CD1c-positive myeloid dendritic cell (primary cell): ENCODE data around the gene AMZ1.

Experiments used
- DNase-seq: peaks from one replicate; pipeline ENCODE4 v3.0.0-alpha.2; 2016; ENCODE audit errors: extremely low spot score

The AMZ1 gene

DNA sequence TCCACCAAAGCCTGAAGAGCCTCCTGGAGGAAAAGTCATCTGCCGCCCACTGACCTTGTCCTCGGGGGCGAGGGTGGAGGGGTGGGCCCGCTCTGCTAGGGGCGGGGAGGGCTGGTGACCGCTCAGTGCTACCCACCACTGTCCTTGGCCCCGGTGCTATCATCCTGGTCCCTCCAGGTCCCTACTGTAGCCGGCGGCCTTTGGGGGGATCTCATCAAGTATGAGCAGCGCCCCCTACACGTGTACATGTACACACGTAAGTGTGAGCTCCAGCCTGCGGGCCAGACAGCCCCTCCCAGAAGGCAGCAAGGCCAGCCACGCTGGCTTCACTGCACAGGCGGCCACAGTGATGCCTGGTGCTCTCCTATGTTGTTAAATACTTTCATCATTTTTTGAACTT lies 36.7 kb upstream of the AMZ1 start:
- DNase-seq = no peak

DNA sequence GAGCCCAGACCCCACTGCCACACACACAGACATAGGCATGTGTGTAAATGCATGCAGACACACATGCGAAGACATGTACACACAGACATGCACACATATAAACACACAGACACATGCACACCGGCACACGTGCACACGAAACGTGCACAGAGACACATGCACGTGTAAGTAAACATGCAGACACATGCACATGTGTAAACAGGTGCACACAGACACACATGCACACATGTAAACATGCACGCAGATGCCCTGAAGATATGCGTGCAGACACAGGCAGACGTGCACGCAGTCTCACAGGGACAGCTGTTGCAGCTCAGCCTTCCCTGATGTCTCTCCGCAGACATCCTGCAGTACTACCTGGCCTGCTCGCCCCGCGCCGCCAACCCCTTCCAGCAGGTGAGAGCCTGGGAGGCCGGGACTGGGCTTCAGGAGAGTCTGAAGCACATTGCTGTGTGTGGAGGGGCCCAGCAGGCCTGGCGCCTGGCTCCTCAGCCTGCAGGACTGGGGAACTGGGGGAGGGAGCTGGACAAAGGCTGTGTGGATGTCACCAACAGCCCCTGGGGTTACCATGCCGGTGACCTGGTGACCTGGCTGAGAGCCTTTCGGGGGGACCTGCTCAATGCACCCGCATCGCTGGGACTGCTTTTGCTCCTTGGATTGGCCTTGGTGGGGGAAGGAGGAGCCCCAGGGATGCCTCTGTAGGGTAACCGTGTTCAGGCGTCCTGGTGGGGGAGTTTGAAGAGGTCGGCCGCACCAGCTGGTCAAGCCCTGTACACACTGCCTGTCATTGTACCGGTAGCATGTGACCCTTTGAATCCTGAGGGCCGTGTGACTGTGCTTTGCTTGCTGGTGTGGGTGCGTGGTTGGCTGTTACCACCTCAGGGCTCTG lies 35.9 kb upstream of the AMZ1 start:
- no peak for DNase-seq

DNA sequence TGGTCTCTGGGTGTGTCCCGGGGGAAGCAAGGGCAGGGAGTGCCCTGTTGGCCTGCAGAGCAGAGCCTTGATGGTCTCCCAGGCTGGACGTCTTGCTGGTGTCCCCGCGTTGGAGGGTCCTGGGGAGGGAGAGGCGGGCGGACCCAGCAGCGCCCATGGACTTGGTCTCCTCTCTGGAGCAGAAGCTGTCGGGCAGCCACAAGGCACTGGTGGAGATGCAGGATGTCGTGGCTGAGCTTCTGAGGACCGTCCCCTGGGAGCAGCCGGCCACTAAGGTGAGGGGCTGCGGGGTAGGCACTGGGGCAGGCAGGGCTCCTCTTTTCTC lies 35.3 kb upstream of the AMZ1 start:
- DNase-seq = no peak

DNA sequence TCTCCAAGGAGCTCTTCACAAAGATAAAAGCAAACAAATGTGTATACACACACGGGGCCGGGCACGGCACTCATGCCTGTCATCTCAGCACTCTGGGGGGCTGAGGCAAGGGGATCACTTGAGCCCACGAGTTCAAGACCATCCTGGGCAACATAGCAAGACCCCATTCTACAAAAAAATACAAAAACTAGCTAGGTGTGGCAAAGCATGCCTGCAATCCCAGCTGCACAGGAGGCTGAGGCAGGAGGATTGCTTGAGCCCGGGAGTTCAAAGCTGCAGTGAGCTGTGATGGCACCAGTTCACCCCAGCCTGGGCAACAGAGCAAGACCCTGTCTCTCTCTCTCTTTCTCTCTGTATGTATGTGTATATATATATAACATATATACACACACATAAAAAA lies 33.9 kb upstream of the AMZ1 start:
- no peak for DNase-seq

DNA sequence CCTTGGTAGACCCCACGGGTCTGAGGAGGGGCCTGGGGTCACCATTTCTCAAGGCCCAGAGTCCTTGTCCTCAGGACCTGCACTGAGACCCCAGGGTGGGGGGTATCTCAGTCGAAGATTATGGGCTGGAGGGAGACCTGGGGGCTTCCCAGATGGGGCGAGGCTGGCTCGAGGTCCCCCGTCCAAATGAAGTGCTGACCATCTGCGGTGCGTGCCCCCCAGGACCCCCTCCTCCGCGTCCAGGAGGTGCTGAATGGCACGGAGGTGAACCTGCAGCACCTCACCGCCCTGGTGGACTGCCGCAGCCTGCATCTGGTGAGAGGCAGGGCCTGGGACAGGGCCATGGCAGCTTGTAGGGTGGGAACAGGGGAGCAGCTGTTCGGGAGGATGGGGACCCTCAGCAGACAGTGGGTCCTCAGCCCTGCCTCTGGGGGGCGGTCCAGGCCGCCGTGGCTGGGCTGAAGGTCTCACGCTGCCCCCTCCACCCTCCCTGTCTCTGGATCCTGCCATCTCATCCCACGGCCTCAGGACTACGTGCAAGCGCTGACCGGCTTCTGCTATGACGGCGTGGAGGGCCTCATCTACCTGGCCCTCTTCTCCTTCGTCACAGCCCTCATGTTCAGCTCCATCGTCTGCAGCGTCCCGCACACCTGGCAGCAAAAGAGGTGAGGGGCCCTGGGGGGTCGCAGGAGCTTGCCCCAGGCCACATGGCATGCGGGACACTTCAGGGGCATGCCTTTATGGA lies 32.0 kb upstream of the AMZ1 start:
- no peak for DNase-seq

DNA sequence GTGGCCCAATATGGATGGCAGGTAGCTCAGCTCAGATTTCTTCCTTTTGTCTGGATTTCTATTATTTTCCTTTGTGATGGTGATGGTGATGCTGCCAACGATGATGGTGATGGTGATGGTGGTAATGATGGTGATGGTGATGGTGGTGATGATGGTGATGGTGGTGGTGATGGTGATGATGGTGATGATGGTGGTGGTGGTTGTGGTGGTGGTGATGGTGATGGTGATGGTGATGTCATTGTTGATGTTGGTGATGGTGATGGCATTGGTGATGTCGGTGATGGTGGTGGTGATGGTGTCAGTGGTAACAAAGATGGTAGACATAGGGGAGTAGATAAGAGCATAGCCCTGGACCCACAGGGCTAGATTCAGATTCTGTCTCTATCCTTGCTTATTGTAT lies 30.8 kb upstream of the AMZ1 start:
- no peak for DNase-seq

DNA sequence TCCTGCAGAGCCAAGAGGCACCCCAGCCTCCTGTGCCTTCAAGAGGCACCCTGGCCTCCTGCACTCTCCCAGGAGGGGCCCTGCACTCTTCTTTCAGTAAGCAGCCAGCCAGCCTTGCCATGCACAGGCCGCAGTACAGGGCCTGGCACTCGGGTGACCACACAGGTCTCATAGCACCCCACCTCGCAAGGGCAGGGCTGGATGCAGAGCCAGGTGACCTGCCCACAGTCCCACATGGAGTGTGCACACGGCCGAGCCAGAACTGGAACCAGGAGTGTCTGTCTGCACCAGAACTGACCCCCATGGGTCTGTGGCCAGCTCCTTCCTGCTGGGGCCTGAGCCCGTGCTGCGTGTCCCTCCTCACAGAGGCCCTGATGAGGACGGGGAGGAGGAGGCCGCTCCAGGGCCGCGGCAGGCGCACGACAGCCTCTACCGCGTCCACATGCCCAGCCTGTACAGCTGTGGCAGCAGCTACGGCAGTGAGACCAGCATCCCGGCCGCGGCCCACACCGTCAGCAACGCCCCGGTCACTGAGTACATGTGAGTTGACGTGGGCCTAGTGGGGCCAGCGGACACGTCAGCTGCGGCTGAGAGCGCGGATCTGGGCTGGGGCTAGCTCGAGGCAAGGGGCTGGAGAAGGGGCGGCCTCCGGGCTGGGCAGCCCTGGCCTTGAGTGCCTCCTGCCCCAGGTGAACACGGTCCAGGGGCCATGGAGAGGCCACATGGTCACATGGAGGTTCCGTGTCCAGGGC lies 29.9 kb upstream of the AMZ1 start:
- DNase-seq = no peak

DNA sequence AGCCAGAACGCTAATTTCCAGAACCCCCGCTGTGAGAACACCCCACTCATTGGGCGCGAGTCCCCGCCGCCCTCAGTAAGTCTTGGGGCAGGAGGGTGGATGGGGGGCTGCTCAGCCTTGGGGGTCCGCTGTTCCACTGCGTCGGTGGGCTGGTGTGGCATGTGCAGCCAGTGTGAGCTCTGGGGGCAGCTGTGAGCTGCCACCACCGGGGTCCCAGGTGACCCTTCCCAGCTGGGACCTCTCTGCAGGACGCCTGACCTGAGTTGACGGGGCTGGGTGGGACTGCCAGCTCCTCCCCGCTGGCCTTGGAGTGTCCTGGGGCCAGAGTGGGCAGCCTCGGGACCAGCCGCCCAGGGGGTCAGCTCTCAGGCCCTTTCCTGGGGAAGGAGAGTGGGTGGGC lies 29.1 kb upstream of the AMZ1 start:
- no peak for DNase-seq

DNA sequence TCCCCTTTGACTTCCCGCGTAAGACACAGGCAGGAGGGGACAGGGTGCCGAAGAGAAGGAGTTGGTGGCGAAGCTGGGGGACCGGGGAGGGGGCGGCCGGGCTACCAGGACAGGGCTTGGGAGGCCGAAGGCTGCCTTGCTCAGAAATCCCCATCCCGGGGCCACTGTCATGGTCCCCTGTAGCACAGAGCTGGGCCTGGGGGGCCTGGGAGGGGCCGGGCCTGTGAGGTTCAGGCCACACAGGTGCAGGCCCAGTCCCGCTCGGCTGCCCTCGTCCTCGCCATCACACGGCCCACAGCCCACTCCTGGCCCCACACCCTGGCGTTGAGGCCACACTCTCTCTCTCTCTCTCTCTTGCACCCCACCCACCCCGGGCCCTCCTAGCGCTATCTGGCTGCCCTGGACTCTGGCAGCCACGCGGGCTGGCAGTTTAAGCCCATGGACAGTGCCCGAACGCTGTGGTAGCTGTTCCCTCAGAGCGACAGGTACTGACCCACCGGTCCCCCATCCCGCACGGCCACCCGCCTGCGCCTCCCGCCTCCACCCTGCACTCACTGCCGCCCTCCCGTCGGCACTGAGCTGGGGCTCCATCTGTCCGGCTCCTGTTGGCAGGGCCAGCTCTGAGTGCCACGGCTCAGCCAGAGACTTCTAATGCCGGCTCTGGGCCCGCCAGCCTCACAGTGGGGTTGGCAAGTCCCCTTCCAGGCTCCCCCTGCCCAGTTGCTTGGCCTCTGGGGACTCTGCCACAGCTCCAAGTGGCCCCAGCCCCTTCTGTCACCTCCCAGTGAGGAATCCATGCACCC lies 28.2 kb upstream of the AMZ1 start:
- no peak for DNase-seq

DNA sequence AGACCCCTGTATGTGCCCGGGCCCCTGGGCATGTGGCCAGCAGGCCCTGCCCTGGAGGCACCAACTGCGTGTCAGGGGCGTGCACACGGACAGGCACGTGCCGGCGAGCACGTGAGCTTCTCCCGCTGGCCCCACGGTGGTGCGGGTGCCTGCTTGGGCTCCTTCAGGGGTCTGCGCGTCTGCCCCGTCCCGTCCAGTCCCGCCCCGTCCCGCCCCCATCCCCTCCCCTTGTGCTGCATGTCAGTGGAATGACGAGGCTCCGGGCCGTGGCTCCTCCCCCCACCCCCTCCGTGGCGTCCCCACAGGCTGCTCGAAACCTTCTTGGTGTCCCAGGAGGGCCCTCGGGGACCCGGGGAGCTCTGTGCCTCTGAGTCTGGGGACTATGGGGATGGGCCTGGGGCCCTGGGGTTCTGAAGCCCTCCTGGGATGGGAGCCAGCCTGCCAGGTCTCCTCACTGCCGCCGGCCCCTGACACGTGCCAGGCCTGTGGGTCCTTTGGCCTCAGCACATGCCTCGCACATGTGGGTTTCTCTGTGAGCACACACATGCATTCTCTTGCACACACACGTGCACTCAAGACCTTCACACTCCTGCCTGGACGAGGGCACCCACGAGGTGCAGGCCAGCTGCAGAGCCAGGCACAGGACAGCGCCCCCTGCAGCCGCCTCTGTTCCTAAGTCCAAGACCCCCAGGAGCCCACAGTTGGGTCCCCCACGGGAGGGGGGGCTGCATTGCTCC lies 27.5 kb upstream of the AMZ1 start:
- no peak for DNase-seq

DNA sequence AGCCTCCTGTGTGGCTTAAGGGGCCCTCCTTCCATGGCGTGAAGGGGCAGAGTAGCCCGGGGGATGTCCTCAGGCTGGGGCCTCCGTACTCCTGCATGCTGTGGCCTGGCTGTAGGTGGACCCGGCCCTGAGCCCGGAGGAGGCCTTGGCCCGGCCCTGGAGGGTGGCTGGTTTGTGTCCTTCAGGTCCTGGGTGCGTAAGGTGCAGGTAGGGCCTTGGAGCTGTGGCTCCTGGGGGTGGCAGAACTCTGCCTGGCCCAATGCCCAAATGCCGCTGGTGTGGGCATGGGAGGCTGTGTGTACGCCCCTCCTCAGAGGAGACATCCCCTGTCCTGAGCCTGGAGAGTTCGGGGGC lies 26.9 kb upstream of the AMZ1 start:
- DNase-seq = no peak

DNA sequence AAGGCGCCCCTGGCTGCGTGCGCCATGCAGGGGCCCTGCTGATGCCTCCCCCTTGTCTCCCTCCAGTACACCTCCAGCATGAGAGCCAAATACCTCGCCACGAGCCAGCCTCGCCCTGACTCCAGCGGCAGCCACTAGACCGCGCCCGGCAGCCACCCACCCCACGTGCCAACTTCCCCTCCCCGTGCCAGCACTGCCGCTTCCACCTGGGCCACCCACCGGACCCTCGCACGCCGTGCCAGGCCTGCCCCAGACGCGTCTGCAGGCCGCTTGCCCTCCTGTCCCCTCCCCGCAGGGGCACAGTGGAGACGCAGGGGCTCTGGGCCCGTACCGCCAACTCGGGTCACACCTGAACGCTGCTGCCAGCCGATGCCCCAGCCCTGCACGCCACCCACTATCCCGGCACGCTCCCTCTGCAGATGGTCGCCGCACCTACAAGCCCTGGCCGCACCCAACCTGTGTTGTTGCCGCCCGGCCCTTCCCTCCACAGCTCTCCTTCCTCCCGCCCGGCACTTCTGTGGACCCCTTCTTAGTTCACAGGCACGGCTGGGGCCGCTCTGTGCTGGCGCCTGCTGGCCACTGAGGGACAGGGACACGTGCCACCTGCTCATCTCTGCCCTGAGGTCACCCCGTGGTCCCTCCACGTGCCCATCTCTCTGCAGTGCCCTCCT lies 26.3 kb upstream of the AMZ1 start:
- DNase-seq = no peak

DNA sequence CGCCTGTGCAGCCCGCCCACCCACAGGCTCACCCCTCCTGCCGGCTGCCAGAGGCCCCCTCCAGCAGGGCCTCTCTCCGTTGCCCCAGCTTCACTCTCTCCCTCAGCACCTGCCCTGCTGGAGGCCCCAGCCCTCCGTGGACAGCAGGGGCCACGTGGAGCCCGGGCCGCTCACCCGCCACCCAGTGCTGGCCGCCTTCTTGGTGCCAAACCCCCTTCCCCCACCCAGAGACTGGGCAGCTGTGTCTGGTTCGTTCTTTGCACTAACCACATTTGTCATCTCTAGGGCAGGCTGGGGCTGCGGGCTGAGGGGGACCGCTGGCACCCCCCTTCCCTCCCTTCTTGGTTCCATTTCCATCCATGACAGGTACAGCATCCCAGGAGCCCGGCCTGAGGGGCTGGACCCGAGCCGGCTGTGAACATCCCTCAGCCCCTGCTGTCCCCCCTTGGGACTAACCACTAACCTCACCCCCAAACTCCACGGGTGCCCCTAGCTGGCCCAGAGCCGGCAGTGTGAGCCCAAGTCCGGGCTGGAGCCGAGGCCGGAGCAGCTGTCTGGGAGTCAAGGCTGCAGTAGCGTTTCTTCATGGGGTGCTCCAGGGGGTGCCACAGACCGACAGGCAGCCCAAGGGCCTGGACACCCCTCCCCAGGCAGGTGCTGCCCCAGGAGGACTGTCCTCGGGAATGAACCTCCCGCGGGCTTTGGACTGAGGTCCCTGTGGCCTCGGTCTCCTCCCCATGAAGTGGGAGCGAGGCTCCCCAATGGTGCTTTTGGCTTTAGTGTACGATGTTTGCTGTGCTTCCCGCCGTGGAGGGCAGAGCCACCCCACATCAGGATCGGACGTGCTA lies 25.5 kb upstream of the AMZ1 start:
- no peak for DNase-seq

DNA sequence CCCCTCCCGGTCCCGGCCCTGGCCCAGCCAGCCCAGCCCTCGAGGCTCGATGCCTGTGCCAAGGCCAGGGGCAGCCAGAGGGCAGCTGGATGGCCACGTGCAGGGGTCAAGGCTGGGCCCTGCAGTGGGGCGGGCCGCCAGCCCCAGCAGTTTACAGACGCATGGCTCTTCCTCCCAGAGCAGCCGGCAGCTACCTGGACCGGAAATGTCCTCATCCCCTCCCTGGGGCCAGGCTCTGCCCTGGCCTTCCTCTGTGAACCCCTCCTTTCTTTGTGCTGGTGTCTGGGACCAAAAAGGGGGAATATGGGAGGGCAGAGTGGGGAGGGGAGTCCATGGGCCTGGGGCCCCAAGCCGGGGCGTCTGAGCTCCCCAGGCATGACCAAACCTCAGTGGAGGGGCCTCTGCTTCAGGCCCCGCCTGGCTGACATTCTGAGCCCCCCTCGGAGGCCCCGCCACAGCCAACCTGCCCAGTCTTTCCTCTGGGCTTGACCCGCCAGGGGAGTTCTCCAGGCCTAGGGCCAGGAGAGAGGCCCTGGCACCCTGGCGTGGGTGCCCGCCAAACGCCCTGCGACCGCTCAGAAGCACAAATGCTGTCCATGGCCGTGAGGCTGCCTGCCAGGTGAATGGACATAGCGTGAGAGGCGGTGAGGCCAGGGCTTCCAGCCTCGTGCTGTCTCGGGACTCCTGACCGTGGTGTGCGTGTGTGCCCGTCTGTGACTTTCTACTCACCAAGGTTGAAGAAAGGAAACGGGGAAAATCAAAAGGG lies 24.7 kb upstream of the AMZ1 start:
- no peak for DNase-seq

DNA sequence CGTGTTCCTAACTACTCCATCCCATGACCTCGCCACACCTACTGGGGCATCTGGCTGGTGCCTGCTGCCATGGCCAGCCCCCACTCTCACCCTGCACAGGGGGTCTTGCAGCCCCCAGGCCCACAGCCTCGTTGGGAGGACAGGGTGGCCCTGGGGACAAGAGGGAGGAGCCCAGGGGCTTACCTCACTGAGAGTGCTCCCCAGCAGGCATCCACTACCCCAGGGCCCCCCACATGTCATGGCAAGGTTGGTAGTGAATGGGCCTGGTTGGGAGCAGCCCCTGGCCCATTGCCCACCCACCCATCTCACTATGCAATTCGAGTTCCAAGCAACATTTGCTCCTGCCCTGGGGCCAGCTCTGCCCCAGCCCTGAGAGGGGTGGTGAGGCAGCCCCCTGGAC lies 24.0 kb upstream of the AMZ1 start:
- DNase-seq = no peak

DNA sequence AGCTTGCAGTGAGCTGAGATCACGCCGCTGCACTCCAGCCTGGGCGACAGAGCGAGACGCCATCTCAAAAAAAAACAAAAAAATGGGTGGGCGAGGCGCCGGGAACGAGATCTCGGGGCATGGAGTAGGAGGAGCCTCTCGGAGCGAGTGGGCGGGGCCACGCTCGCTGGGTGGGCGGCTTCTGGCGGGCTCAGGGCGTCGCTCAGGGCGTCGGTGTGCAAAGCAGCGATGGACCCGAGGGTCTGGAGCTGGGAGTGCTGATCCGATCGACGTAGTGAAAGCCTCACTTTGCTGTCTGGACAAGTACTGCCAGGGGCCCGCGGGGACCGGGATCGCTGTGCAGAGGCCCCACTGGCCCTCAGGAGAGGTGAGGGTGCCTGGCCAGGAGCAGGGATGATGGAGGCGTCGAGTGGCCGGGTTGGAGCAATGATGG lies 22.6 kb upstream of the AMZ1 start:
- no peak for DNase-seq

DNA sequence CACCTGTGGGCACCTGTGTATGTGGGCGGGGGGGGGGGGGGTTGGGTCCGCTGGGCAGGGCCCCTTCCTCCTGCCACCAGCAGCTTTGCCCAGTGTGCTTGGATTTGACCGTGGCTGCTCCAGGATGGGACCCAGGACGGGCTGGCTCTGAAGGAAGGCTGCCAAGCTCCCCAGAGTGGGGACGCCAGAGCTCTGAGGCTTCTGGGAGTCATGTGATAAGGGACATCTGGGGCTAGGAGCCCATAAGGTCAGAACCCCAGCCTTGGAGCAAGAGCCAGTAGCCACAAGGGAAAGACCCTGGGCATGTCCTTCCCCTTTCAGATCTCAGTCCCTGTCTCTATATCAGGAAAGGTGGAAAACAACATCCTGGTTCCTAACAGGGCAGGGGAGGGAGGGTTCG lies 21.8 kb upstream of the AMZ1 start:
- DNase-seq = no peak

DNA sequence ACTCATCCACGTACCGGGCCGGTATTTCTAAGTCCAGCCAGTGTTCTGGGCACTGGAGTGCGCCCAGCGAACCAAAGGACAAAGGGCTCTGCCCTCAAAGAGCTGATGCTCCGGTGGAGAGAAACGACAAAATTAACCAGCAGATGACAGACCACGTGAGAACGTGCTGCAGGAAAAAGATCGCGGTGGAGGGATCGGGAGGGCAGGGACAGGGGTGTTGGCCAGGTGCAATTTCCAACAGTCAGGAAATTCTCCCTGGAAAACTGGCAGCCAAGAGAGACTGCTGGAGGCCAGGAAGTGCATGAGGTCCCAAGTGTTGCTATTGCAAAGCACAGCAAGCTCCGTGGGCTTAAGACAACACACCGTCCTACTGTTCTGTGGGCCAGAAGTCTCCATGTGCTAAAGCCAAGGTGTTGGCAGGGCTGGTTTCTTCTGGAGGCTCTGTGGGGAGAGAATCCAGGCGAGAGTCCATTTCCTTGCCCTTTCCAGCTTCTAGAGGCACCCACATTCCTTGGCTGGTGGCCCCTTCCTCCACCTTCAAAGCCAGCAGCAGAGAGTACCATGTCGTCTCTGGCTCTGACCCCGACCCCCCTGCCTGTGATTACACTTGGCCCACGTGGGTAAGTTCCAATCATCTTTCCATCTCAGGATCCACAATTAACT lies 21.3 kb upstream of the AMZ1 start:
- no peak for DNase-seq
